HG02798 (cell line): ENCODE results near the gene VPS26C.

Experiments used
- ATAC-seq: cut with Tn5 transposase; IDR thresholded peaks from one replicate; pipeline ENCODE4 v1.9.1; 2021; ENCODE audit warnings: mild to moderate bottlenecking; ENCODE audit not compliant: unreplicated experiment, poor library complexity

The VPS26C gene

DNA sequence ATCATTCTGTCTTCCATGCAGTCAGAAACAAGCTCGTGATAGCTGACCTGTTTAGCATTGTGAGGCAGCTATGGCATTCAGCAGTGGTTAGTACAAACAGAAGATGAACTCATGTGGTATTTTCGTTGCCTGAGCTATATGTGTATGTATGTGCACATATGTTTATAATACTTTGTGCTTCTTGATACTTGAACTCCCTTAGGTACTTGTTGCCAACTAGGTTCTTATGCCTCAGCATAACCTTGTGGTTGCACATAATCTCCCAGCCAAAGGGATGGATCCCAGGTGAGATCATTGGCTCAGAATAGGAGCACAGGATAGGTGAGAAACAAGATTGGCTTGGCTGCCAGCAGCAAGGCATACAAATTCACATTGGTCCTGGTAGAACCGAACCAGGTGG, 86.1 kb downstream of the VPS26C start:
- ATAC-seq, result no peak

DNA sequence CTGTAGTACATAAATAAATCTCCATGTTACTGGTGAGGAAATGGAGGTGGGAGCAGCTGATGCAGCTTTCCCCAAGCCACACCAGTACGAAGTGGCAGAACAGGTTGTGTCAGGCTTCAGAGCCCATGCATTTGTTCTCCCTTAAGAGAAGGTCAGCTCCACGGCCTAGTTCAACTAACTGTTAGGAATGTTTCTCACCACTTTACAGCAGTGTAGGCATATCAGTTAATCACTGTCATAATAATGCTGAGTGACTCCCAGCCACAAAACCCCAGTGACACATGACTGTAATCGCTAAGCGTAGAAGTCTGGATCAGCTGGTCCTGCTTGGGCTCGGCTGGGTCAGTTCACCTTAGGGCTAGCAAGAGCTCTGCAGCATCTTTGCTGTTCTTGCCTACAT, 90.4 kb downstream of the VPS26C start:
- ATAC-seq, result no peak
